ENCODE data around the gene CETP. TPM values are rescaled to one million over a fixed set of nuclear protein-coding genes. Genes with fewer than 3 reads are reported as not detected.

Gene CETP
- total RNA-seq, 6 experiments from 2014 or later = 0.62 to 11.8 (median 4.7) TPM

- H3K27ac ChIP-seq = peak overlapping the region; percentile 98 to 100 (median 100)
- ATAC-seq (peak; percentile 0 to 3 (median 1)), DNase-seq (no peak)
- no peak for TF ChIP-seq CTCF (IDR thresholded peaks at IDR 0.05)
- WGBS (ENCODE audit: insufficient coverage, low coverage, low lambda C conversion rate, missing lambda C conversion rate) = 40% methylated on average over 19 of the region's 25 CpGs
- peak overlapping the region; percentile 86 to 98 (median 89) for H3K4me3 ChIP-seq
- H3K9me3 ChIP-seq = no peaks in the 10 kb centered on the region
- no peaks in the 10 kb centered on the region for H3K27me3 ChIP-seq
- intact Hi-C loops (cut with DNase I) = no loop called here
- peaks cover 0 to 18% (median 7%) of the 10 kb centered on the region in 4 donors for H3K4me1 ChIP-seq
- H3K36me3 ChIP-seq = peaks cover 5 to 17% (median 12%) of the 10 kb centered on the region in 4 donors
Observed at GRCh38 chr16:56931271-56931891, 30.4 kb upstream of the CETP start.

GRCh38 chr16:56931892-56932720 lies 29.6 kb upstream of the CETP start, which contains the start of gene HERPUD1:
HERPUD1 (plus strand) TSS chr16:56932142; CDS start chr16:56932245, 103 bp downstream.
- peak; percentile 87 to 93 (median 90) for ATAC-seq
- WGBS (ENCODE audit: insufficient coverage, low coverage, low lambda C conversion rate, missing lambda C conversion rate) = 0% methylated on average over 9 of the region's 83 CpGs
- TF ChIP-seq CTCF (IDR thresholded peaks at IDR 0.05) (peak in 1 of 4 donors; percentile 13), POLR2A (IDR thresholded peaks at IDR 0.05) (peak; percentile 97)
- Histone ChIP-seq H3K36me3 (peaks cover 10 to 24% (median 19%) of the 10 kb centered on the region in 4 donors), H3K4me3 (peak within 1 kb of the TSS; percentile 86 to 98 (median 89)), H3K27ac (peak within 1 kb of the TSS; percentile 98 to 100 (median 100)), H3K9me3 (no peaks in the 10 kb centered on the region), H3K27me3 (no peaks in the 10 kb centered on the region), H3K4me1 (peaks cover 0 to 21% (median 9%) of the 10 kb centered on the region in 4 donors)
- intact Hi-C loops (cut with DNase I) = no loop called here
- DNase-seq = peak; percentile 100

GRCh38 chr16:56932721-56933619 lies 28.8 kb upstream of the CETP start:
- Histone ChIP-seq H3K36me3 (peaks cover 16 to 33% (median 25%) of the 10 kb centered on the region in 4 donors), H3K4me3 (peak overlapping the region; percentile 86 to 98 (median 89)), H3K9me3 (no peaks in the 10 kb centered on the region), H3K4me1 (peaks cover 0 to 24% (median 9%) of the 10 kb centered on the region in 4 donors), H3K27me3 (no peaks in the 10 kb centered on the region), H3K27ac (peak overlapping the region; percentile 98 to 100 (median 100))
- TF ChIP-seq POLR2A (IDR thresholded peaks at IDR 0.05) (peak; percentile 85), CTCF (IDR thresholded peaks at IDR 0.05) (no peak)
- ATAC-seq = peak; percentile 66 to 75 (median 69)
- WGBS (ENCODE audit: insufficient coverage, low coverage, low lambda C conversion rate, missing lambda C conversion rate) = 1% methylated on average over 13 of the region's 25 CpGs
- intact Hi-C loops (cut with DNase I) = no loop called here
- peak; percentile 85 to 94 (median 92) for DNase-seq

Data from right lobe of liver (tissue), 6 donors.